Measurements from ENCODE around the gene FZR1. TPM values are rescaled to one million over a fixed set of nuclear protein-coding genes. Genes with fewer than 3 reads are reported as not detected.

Gene FZR1
- total and polyA plus RNA-seq, 9 of the 15 experiments (the other 6 are each of a cell fraction or from before 2014, with no cell fraction given), result 0.18 to 48.0 (median 22.2) TPM

- FAIRE-seq, result no peak
- in situ Hi-C loops (cut with MboI), result no loop called here
These were observed 30.7 kb upstream of the FZR1 start for GRCh38 chr19:3475449-3475848.

More at GRCh38 chr19:3475449-3475848, 30.7 kb upstream of the FZR1 start:
- H4K20me1 ChIP-seq (replicated peaks; ENCODE audit: control insufficient read depth, insufficient read depth, low read length), result no peaks in the 10 kb centered on the region
- intact Hi-C loops (cut with micrococcal nuclease), result no loop called here
- BruUV-seq (replicated peaks), result no TSS peak
- no peak overlapping the region for H3K4me3 ChIP-seq
- H3K4me1 ChIP-seq (replicated peaks in 1 of 2; ENCODE audit: control insufficient read depth in 2 of 2, insufficient read depth in 2 of 2, low read length in 2 of 2), result peaks cover 11 to 29% of the 10 kb centered on the region in 2 experiments
- no peak overlapping the region for H2AFZ ChIP-seq (ENCODE audit: low read depth, low read length)
- WGBS (ENCODE audit: insufficient coverage, low coverage, missing lambda C conversion rate), result 0% methylated on average over 4 of the region's 4 CpGs
- no peaks in the 10 kb centered on the region for H3K79me2 ChIP-seq (ENCODE audit: control insufficient read depth, insufficient read depth, low read length)
- DNase-seq (ENCODE audit: extremely low read depth in 1 of 4, low spot score in 3 of 4) (no peak), ATAC-seq (no peak)
- no peaks in the 10 kb centered on the region for H3K27me3 ChIP-seq (ENCODE audit: control insufficient read depth in 2 of 2, insufficient read depth in 2 of 2, low read length in 2 of 2)
- ChIA-PET CTCF (ENCODE audit: low intra/inter-chr PET ratio) (no interaction called here), POLR2A (no interaction called here)
- H3K4me2 ChIP-seq (ENCODE audit: insufficient read depth, low read length), result no peak overlapping the region
- TF ChIP-seq PRDM10 (IDR thresholded peaks at IDR 0.05; ENCODE audit: partially characterized antibody) (no peak), EGR1 (conservative IDR thresholded peaks at IDR 0.05) (peak; percentile 92), POLR2AphosphoS5 (IDR thresholded peaks at IDR 0.05; ENCODE audit: control insufficient read depth, insufficient read depth, low read depth, low read length) (no peak), CHCHD3 (CRISPR knock-in tag; IDR thresholded peaks at IDR 0.05) (no peak), PKNOX1 (IDR thresholded peaks at IDR 0.05) (peak; percentile 22; the same call in 1 of the 2 replicates)
- no peak overlapping the region for H3K9ac ChIP-seq (ENCODE audit: insufficient read depth in 1 of 2, low read depth in 2 of 2, low read length in 2 of 2)
- no peaks in the 10 kb centered on the region for H3K9me1 ChIP-seq (ENCODE audit: control insufficient read depth, insufficient read depth, low read length)
- H3K27ac ChIP-seq (ENCODE audit: extremely low read depth, low read depth, low read length), result no peak overlapping the region
- no peaks in the 10 kb centered on the region for H3K36me3 ChIP-seq (ENCODE audit: control insufficient read depth, insufficient read depth, low read length)
- no peaks in the 10 kb centered on the region for H3K9me3 ChIP-seq (replicated peaks; ENCODE audit: control insufficient read depth, insufficient read depth, low read depth, low read length)
